ENCODE measurements around the gene PARD3B. TPM values are rescaled to one million over a fixed set of nuclear protein-coding genes. Genes with fewer than 3 reads are reported as not detected.
A peak's percentile ranks its signal among the peaks of the same experiment; 100 is the strongest.

The PARD3B gene
- total and polyA plus RNA-seq, 2 of the 13 experiments (the other 11 are each of a cell fraction or from before 2014, with no cell fraction given), result 0.71 to 2.3 TPM

DNA sequence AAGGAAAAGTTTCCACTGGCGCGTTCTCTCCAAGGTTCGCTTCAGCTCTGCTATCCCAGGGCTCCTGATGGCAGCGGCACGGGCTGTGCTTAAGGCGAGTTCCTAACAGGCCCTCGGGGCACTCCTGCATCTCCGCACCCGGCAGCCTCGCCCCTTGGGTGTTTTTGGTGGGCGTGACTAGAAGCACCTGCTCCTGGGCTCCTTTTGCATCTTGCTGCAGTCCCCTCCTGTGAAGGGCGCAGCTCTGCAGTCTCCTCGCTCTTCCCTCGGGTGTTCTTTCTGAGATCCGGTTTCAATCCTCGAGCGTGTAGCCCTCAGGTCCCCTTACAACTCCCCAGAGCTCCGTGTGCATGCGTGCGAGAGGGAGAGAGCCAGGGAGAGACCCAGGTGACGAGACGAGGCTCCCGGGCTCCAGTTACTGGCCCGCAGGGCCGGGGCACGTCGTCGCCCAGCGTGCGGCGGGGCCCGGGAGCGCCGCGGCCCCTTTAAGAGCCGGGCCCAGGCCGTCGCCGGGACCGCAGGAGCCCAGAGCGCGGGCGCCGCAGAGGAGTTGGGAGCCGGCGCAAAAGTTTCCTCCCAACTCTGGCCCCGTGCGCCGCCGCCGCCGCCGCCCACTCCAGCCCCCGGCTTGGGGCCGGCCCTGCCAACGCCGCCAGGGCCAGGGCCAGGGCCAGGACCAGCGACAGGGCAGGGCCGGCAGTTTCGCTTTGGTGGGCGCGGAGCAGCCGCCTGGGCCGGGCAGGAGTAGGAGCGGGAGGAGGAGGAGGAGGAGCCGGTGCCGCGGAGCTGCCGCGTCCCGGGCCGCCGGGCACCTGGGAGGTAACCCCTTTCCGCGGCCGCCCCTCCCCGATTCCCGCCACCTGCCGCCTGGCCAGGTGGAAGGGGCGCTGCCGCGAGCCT lies at the start of gene PARD3B (continued):
- TF ChIP-seq, protein P1, sequence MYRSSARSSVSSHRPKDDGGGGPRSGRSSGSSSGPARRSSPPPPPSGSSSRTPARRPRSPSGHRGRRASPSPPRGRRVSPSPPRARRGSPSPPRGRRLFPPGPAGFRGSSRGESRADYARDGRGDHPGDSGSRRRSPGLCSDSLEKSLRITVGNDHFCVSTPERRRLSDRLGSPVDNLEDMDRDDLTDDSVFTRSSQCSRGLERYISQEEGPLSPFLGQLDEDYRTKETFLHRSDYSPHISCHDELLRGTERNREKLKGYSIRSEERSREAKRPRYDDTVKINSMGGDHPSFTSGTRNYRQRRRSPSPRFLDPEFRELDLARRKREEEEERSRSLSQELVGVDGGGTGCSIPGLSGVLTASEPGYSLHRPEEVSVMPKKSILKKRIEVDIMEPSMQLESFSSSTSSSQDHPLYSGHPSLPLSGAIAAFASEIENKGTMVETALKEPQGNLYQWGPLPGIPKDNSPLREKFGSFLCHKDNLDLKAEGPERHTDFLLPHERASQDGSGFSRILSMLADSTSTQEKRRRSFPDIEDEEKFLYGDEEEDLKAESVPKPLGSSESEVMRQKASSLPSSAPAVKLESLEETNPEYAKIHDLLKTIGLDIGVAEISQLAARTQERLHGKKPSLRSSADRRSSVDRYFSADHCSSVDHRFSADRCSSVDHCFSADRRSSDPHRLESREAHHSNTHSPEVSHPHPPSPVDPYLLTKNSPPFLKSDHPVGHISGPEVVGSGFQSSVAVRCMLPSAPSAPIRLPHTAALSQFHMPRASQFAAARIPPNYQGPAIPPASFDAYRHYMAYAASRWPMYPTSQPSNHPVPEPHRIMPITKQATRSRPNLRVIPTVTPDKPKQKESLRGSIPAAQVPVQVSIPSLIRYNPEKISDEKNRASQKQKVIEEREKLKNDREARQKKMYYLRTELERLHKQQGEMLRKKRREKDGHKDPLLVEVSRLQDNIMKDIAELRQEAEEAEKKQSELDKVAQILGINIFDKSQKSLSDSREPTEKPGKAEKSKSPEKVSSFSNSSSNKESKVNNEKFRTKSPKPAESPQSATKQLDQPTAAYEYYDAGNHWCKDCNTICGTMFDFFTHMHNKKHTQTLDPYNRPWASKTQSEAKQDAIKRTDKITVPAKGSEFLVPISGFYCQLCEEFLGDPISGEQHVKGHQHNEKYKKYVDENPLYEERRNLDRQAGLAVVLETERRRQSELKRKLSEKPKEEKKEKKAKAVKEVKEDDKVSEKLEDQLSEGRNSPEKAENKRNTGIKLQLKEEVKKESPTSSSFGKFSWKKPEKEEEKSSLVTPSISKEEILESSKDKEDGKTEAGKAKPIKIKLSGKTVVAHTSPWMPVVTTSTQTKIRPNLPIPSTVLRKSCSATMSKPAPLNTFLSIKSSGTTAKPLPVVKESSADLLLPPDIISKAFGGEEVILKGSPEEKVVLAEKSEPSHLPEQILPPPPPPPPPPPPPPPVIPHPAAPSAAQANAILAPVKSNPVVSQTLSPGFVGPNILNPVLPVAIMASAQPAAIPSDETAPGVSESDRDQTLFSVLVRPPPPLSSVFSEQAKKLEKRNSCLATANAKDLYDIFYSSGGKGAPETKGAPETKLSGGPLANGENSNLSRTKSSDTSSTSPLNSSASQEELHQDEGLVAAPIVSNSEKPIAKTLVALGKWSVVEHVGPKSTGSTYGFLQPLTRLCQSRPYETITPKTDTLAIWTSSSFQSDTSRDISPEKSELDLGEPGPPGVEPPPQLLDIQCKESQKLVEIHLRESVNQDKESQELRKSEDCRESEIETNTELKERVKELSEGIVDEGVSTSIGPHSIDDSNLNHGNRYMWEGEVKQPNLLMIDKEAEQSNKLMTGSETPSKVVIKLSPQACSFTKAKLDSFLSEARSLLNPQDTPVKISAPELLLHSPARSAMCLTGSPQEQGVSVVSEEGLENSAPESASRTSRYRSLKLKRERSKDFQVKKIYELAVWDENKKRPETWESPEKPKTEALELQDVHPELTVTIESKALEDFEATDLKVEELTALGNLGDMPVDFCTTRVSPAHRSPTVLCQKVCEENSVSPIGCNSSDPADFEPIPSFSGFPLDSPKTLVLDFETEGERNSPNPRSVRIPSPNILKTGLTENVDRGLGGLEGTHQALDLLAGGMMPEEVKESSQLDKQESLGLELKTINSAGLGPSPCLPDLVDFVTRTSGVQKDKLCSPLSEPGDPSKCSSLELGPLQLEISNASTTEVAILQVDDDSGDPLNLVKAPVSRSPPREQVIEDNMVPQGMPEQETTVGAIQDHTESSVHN (CRISPR knock-in tag; IDR thresholded peaks at IDR 0.05), result no peak
- TF ChIP-seq ZFP1 (CRISPR knock-in tag; IDR thresholded peaks at IDR 0.05) (no peak), RARG (CRISPR knock-in tag; IDR thresholded peaks at IDR 0.05; ENCODE audit: low read depth) (no peak), FOSL2 (CRISPR knock-in tag; IDR thresholded peaks at IDR 0.05) (no peak), MBNL3 (CRISPR knock-in tag; conservative IDR thresholded peaks at IDR 0.05) (no peak), MXD4 (CRISPR knock-in tag; IDR thresholded peaks at IDR 0.05) (no peak), RFX1 (IDR thresholded peaks at IDR 0.05) (no peak), SMAD9 (CRISPR knock-in tag; IDR thresholded peaks at IDR 0.05) (no peak), ELF4 (CRISPR knock-in tag; IDR thresholded peaks at IDR 0.05; ENCODE audit: borderline replicate concordance) (no peak), ZEB1 (IDR thresholded peaks at IDR 0.05; ENCODE audit: insufficient replicate concordance, low read depth) (peak; percentile 58)
- TF ChIP-seq, protein P2, sequence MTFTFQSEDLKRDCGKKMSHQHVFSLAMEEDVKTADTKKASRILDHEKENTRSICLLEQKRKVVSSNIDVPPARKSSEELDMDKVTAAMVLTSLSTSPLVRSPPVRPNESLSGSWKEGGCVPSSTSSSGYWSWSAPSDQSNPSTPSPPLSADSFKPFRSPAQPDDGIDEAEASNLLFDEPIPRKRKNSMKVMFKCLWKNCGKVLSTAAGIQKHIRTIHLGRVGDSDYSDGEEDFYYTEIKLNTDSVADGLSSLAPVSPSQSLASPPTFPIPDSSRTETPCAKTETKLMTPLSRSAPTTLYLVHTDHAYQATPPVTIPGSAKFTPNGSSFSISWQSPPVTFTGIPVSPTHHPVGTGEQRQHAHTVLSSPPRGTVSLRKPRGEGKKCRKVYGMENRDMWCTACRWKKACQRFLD (CRISPR knock-in tag; IDR thresholded peaks at IDR 0.05; ENCODE audit: borderline replicate concordance), result peak; percentile 11; the same call in 1 of the 2 replicates
- TF ChIP-seq, protein P3, sequence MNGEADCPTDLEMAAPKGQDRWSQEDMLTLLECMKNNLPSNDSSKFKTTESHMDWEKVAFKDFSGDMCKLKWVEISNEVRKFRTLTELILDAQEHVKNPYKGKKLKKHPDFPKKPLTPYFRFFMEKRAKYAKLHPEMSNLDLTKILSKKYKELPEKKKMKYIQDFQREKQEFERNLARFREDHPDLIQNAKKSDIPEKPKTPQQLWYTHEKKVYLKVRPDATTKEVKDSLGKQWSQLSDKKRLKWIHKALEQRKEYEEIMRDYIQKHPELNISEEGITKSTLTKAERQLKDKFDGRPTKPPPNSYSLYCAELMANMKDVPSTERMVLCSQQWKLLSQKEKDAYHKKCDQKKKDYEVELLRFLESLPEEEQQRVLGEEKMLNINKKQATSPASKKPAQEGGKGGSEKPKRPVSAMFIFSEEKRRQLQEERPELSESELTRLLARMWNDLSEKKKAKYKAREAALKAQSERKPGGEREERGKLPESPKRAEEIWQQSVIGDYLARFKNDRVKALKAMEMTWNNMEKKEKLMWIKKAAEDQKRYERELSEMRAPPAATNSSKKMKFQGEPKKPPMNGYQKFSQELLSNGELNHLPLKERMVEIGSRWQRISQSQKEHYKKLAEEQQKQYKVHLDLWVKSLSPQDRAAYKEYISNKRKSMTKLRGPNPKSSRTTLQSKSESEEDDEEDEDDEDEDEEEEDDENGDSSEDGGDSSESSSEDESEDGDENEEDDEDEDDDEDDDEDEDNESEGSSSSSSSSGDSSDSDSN (CRISPR knock-in tag; IDR thresholded peaks at IDR 0.05), result peak; percentile 98
- TF ChIP-seq, protein P4, sequence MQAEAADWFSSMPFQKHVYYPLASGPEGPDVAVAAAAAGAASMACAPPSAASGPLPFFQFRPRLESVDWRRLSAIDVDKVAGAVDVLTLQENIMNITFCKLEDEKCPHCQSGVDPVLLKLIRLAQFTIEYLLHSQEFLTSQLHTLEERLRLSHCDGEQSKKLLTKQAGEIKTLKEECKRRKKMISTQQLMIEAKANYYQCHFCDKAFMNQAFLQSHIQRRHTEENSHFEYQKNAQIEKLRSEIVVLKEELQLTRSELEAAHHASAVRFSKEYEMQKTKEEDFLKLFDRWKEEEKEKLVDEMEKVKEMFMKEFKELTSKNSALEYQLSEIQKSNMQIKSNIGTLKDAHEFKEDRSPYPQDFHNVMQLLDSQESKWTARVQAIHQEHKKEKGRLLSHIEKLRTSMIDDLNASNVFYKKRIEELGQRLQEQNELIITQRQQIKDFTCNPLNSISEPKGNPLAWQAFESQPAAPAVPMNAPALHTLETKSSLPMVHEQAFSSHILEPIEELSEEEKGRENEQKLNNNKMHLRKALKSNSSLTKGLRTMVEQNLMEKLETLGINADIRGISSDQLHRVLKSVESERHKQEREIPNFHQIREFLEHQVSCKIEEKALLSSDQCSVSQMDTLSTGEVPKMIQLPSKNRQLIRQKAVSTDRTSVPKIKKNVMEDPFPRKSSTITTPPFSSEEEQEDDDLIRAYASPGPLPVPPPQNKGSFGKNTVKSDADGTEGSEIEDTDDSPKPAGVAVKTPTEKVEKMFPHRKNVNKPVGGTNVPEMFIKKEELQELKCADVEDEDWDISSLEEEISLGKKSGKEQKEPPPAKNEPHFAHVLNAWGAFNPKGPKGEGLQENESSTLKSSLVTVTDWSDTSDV (CRISPR knock-in tag; IDR thresholded peaks at IDR 0.05), result no peak

Measured in HepG2 (cell line).